HCT116 (cell line): Measurements from ENCODE around the gene TRPM5.

ENCODE experiments used
- CTCF ChIP-seq, 3 experiments: fragments of 200-600 bp in 1 of 3; sonication (generic) in 1 of 3; IDR thresholded peaks in 2 of 3; conservative IDR thresholded peaks in 1 of 3; 2 replicates each; pipeline ENCODE4 v1.5.1; 2012 to 2017; ENCODE audit warnings: low read depth in 2 of 3, low read length in 2 of 3, antibody characterized with exemption in 1 of 3, borderline replicate concordance in 1 of 3, control low read depth in 1 of 3, mild to moderate bottlenecking in 1 of 3, mixed read lengths in 1 of 3, mixed run types in 1 of 3, moderate library complexity in 1 of 3; ENCODE audit not compliant: insufficient read depth in 1 of 3
- EGR1 ChIP-seq: IDR thresholded peaks from 2 replicates; pipeline ENCODE4 v1.6.1; 2012; ENCODE audit warnings: low read depth
- EZH2 ChIP-seq: fragments of 200-600 bp; sonication (generic); IDR thresholded peaks from 2 replicates; pipeline ENCODE4 v1.6.1; 2017; ENCODE audit warnings: antibody characterized with exemption, mixed run types
- EZH2phosphoT487 ChIP-seq: fragments of 200-600 bp; IDR thresholded peaks from 2 replicates; pipeline ENCODE4 v1.6.1; 2018; ENCODE audit warnings: antibody characterized with exemption, borderline replicate concordance
- JUND ChIP-seq: IDR thresholded peaks from 2 replicates; pipeline ENCODE4 v1.6.1; 2012
- POLR2AphosphoS5 ChIP-seq: IDR thresholded peaks from 2 replicates; pipeline ENCODE4 v1.6.1; 2011; ENCODE audit warnings: mild to moderate bottlenecking, low read depth, low read length, moderate library complexity
- RAD21 ChIP-seq: IDR thresholded peaks from 2 replicates; pipeline ENCODE4 v1.6.1; 2012; ENCODE audit warnings: low read depth, mild to moderate bottlenecking
- TF ChIP-seq, protein P1 (sequence below): IDR thresholded peaks from 2 replicates; pipeline ENCODE4 v1.6.1; 2012

- TF ChIP-seq EGR1 = no peak
- no peak for TF ChIP-seq CTCF (IDR thresholded peaks at IDR 0.05 in 2 of 3, conservative IDR thresholded peaks at IDR 0.05 in 1 of 3; ENCODE audit: borderline replicate concordance in 1 of 3, insufficient read depth in 1 of 3, low read depth in 2 of 3, low read length in 2 of 3)
- TF ChIP-seq EZH2 = no peak
- TF ChIP-seq EZH2phosphoT487 = no peak
- no peak for TF ChIP-seq RAD21
- no peak for TF ChIP-seq POLR2AphosphoS5
- TF ChIP-seq, protein P1, sequence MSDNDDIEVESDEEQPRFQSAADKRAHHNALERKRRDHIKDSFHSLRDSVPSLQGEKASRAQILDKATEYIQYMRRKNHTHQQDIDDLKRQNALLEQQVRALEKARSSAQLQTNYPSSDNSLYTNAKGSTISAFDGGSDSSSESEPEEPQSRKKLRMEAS = no peak
- TF ChIP-seq JUND = no peak
These were observed 6.2 kb upstream of the TRPM5 start for GRCh38 chr11:2450321-2451041.
